IPS-18c (cell line): Measurements from ENCODE around the gene TCIRG1.

Experiments used
- H3K4me3 ChIP-seq: 2 replicates; pipeline ENCODE4 v1.7.0; 2013; ENCODE audit warnings: low read depth, mild to moderate bottlenecking, low read length, moderate library complexity; ENCODE audit not compliant: insufficient read depth
- H3K9me3 ChIP-seq: one replicate; pipeline ENCODE4 v1.6.1; 2013; ENCODE audit warnings: mild to moderate bottlenecking, low read length, moderate library complexity; ENCODE audit not compliant: control insufficient read depth, insufficient read depth

Gene TCIRG1

GRCh38 chr11:68013611-68014156 is 25.1 kb upstream of the TCIRG1 start:
- Histone ChIP-seq H3K4me3 (no peak overlapping the region), H3K9me3 (no peaks in the 10 kb centered on the region)

GRCh38 chr11:68014157-68014946 is 24.5 kb upstream of the TCIRG1 start:
- Histone ChIP-seq H3K4me3 (no peak overlapping the region), H3K9me3 (no peaks in the 10 kb centered on the region)

GRCh38 chr11:68014947-68015447 is 23.8 kb upstream of the TCIRG1 start:
- H3K4me3 ChIP-seq = no peak overlapping the region

GRCh38 chr11:68015467-68015866 is 23.4 kb upstream of the TCIRG1 start:
- Histone ChIP-seq H3K9me3 (no peaks in the 10 kb centered on the region), H3K4me3 (no peak overlapping the region)

More at GRCh38 chr11:68014947-68015447, 23.8 kb upstream of the TCIRG1 start:
- H3K9me3 ChIP-seq = no peaks in the 10 kb centered on the region

DNA sequence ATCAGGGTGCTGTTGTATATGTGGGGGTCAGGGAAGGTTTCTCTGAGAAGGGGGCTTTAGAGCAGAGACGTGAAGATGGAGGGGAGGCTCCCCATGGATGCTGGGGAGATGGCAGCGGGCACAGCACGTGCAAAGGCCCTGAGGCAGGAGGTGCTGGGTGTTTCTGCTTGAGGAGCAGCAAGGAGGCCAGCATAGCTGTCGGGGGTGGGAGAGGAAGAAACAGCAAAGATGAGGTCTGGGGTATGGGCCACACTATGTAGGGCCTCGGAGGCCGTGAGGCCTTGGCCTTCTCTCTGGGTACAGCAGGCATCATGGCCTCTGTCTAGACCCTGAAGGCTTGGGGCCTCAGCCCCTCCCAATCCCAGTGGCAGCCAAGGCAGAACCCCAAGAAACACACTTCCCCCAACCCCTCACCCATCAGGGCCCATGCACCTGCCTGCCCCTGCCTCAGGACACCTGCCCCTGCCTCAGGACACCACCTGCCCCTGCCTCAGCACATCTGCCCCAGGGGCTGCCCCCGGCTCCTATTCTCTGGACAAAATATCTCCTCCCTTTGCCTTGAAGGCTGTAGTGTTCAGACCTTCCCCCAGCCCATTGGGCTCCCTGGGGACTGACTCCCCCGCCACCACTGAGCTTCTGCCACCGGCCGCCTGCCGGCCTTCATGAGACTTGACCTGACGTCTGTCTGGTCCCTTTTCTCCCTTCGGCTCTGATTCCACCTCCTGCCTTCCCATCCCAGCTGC is 22.5 kb upstream of the TCIRG1 start:
- Histone ChIP-seq H3K9me3 (no peaks in the 10 kb centered on the region), H3K4me3 (no peak overlapping the region)

GRCh38 chr11:68016904-68017817 is 21.7 kb upstream of the TCIRG1 start:
- no peaks in the 10 kb centered on the region for H3K9me3 ChIP-seq
- no peak overlapping the region for H3K4me3 ChIP-seq

GRCh38 chr11:68017980-68018729 is 20.7 kb upstream of the TCIRG1 start:
- no peak overlapping the region for H3K4me3 ChIP-seq

GRCh38 chr11:68018730-68019190 is 20.1 kb upstream of the TCIRG1 start:
- H3K4me3 ChIP-seq = no peak overlapping the region
- no peaks in the 10 kb centered on the region for H3K9me3 ChIP-seq

More at GRCh38 chr11:68017980-68018729, 20.7 kb upstream of the TCIRG1 start:
- H3K9me3 ChIP-seq = no peaks in the 10 kb centered on the region

DNA sequence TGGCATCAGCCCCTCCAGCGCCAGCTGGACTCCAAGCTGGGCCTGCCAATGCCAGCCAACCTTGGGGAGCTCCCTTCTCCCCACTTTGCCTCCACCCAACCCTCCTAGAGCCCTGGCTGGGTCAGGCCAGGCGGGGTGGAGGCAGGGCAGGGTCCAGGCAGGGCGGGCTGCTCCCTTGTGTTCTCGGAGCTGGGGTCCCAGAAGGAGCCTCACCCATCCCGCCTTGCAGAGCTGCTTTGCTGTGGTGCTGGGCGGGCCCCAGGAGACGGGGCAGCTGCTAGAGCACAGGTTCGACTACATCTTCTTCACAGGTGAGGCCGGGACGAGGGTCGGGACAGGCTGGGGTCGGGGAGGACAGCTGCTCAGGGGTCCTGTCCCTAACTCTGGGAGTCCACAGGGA is 19.3 kb upstream of the TCIRG1 start:
- H3K9me3 ChIP-seq = no peaks in the 10 kb centered on the region
- no peak overlapping the region for H3K4me3 ChIP-seq

DNA sequence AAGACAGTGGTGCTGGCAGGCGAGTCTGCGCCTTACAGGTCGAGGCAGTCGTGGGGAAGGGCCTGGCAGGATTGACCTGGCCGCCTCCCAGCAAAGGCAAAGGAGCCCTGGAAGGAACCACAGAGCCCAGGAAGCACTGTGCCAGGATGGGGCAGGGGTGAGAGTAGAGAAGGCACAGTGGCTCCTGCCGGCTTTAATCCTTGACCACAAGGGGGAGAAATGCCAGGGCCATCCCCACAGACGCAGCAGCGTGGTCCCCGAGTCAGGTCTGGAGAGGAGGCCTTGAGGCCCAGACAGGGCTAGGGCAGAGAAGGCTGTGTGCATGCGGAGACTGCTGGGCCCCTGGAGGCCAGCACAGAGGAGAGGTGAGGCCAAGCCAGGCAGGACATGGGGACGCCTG is 18.2 kb upstream of the TCIRG1 start:
- H3K9me3 ChIP-seq = no peaks in the 10 kb centered on the region
- no peak overlapping the region for H3K4me3 ChIP-seq

GRCh38 chr11:68021167-68021787 is 17.5 kb upstream of the TCIRG1 start:
- Histone ChIP-seq H3K9me3 (no peaks in the 10 kb centered on the region), H3K4me3 (no peak overlapping the region)

DNA sequence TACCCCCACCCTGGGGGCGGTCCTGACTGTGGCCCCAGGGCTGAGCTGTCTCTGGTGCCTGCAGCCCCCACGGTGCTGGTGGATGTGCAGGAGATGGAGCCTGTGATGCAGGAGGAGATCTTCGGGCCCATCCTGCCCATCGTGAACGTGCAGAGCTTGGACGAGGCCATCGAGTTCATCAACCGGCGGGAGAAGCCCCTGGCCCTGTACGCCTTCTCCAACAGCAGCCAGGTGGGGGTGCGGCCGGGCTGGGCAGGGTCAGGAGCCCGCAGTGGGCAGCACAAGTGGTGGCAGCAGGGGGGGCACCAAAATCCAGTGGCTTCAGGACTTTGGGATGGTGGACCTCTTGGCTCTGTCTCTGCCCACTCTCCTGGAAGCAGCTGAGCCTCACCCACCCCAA is 16.3 kb upstream of the TCIRG1 start:
- Histone ChIP-seq H3K9me3 (no peaks in the 10 kb centered on the region), H3K4me3 (no peak overlapping the region)

DNA sequence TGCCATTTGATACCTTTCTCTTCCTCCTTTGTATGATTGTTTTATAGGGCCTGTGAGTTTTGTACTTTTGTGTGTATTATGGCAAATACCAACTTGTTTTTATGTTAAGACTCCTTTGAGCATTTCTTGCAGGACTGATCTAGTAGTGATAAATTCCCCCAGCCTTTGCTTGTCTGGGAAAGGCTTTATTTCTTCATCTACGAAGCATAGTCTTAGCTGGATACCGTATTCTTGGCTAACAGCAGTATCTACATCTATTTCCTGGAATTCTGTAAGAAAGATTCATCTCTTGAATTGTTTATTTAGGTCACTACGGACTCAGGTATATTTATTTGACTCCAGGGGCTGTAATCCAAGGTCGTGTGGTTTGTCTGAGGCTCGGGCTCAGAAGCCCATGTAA is 14.3 kb upstream of the TCIRG1 start:
- H3K9me3 ChIP-seq = no peaks in the 10 kb centered on the region

DNA sequence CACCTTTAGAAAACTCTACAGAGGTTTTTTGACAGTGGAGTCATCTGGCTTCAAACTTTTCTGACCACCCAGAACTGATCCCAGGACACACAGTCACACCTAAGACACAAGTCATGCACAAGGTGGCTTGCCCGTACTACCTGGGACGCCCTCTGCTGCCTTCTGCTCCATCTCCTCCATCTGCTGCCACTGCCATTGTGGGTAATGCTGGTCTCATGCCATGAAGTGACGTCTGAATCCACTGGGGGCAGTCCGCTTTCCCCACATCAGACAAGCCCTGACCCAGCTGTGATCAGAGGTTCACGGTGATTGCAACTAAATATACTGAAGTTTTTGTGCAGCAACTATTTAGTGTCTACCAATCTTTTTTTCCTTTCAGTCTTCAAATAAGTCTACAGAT is 13.8 kb upstream of the TCIRG1 start:
- H3K9me3 ChIP-seq = no peaks in the 10 kb centered on the region
- no peak overlapping the region for H3K4me3 ChIP-seq

More for the DNA sequence above, 14.3 kb upstream of the TCIRG1 start:
- H3K4me3 ChIP-seq = no peak overlapping the region

- H3K9me3 ChIP-seq = no peaks in the 10 kb centered on the region
- H3K4me3 ChIP-seq = no peak overlapping the region
Measured at GRCh38 chr11:68026391-68027105, 12.3 kb upstream of the TCIRG1 start.
